Astrocyte (in vitro differentiated cells and primary cell): ENCODE results near the gene TSC22D3. TPM values are rescaled to one million over a fixed set of nuclear protein-coding genes. Genes with fewer than 3 reads are reported as not detected.

ENCODE experiments used
- DNase-seq: peaks from one replicate; pipeline ENCODE4 v3.0.0-alpha.2; 2010; ENCODE audit warnings: low read depth
- FAIRE-seq: peaks from 2 replicates; lab custom pipeline; 2011; peaks lifted over from hg19 to GRCh38; lab: Jason Lieb, UNC
- H2AFZ ChIP-seq: 2 replicates; pipeline ENCODE4 v1.6.0; 2012; ENCODE audit warnings: low read depth, low read length, inconsistent platforms
- H3K27ac ChIP-seq: 2 replicates; pipeline ENCODE4 v1.5.1; 2011; ENCODE audit warnings: low read depth, low read length, inconsistent platforms
- H3K27me3 ChIP-seq: 2 replicates; pipeline ENCODE4 v1.6.0; 2011; ENCODE audit warnings: low read length, inconsistent platforms; ENCODE audit not compliant: insufficient read depth
- H3K36me3 ChIP-seq: 2 replicates; pipeline ENCODE4 v1.5.1; 2011; ENCODE audit warnings: low read length, inconsistent platforms; ENCODE audit not compliant: insufficient read depth
- H3K4me1 ChIP-seq: 2 replicates; pipeline ENCODE4 v1.5.1; 2011; ENCODE audit warnings: low read length, inconsistent platforms; ENCODE audit not compliant: insufficient read depth
- H3K4me2 ChIP-seq: 2 replicates; pipeline ENCODE4 v1.6.0; 2012; ENCODE audit warnings: low read length, inconsistent platforms
- H3K4me3 ChIP-seq: 2 replicates; pipeline ENCODE4 v1.5.1; 2011; ENCODE audit warnings: low read depth, mild to moderate bottlenecking, low read length, inconsistent platforms; ENCODE audit not compliant: insufficient read depth
- H3K79me2 ChIP-seq: 2 replicates; pipeline ENCODE4 v1.6.0; 2012; ENCODE audit warnings: mild to moderate bottlenecking, low read length, inconsistent platforms; ENCODE audit not compliant: insufficient read depth
- H3K9ac ChIP-seq: 2 replicates; pipeline ENCODE4 v1.6.0; 2012; ENCODE audit warnings: mild to moderate bottlenecking, low read length, inconsistent platforms
- H3K9me3 ChIP-seq: 2 replicates; pipeline ENCODE4 v1.5.1; 2012; ENCODE audit warnings: low read depth, mild to moderate bottlenecking, low read length, inconsistent platforms; ENCODE audit not compliant: insufficient read depth
- H4K20me1 ChIP-seq: 2 replicates; pipeline ENCODE4 v1.6.0; 2012; ENCODE audit warnings: low read length, inconsistent platforms; ENCODE audit not compliant: insufficient read depth
- H3K27ac Mint-ChIP-seq: one replicate; pipeline ENCODE4 v1.8.0; 2021; ENCODE audit warnings: mild to moderate bottlenecking, mixed read lengths; ENCODE audit not compliant: unreplicated experiment
- H3K27me3 Mint-ChIP-seq: one replicate; pipeline ENCODE4 v1.8.0; 2021; ENCODE audit warnings: low read depth, mixed read lengths; ENCODE audit not compliant: unreplicated experiment
- H3K36me3 Mint-ChIP-seq: one replicate; pipeline ENCODE4 v1.8.0; 2021; ENCODE audit warnings: low read depth, mixed read lengths; ENCODE audit not compliant: unreplicated experiment
- H3K4me1 Mint-ChIP-seq: one replicate; pipeline ENCODE4 v1.8.0; 2021; ENCODE audit warnings: low read depth, mixed read lengths; ENCODE audit not compliant: unreplicated experiment
- H3K4me3 Mint-ChIP-seq: one replicate; pipeline ENCODE4 v1.8.0; 2021; ENCODE audit warnings: mild to moderate bottlenecking, moderate library complexity, mixed read lengths; ENCODE audit not compliant: unreplicated experiment
- H3K9me3 Mint-ChIP-seq: one replicate; pipeline ENCODE4 v1.8.0; 2021; ENCODE audit warnings: mild to moderate bottlenecking, mixed read lengths; ENCODE audit not compliant: unreplicated experiment
- CTCF ChIP-seq: IDR thresholded peaks from 2 replicates; pipeline ENCODE4 v1.5.1; 2011; ENCODE audit warnings: low read depth, mild to moderate bottlenecking, inconsistent platforms, low read length, moderate library complexity; ENCODE audit not compliant: insufficient read depth
- EZH2 ChIP-seq: IDR thresholded peaks from 2 replicates; pipeline ENCODE4 v1.6.1; 2012; ENCODE audit warnings: mild to moderate bottlenecking, low read length, inconsistent platforms; ENCODE audit not compliant: insufficient read depth
- total RNA-seq: library from RNA; stranded (reverse); gene quantifications from 2 replicates; pipeline ENCODE4 v1.2.1, GENCODE V29; 2021

The TSC22D3 gene
- total RNA-seq, 1 donor from 2014 or later, result 30.7 TPM

GRCh38 chrX:107766470-107767150 lies 9.0 kb downstream of the TSC22D3 start:
- peaks cover 6% of the 10 kb centered on the region for H3K27me3 ChIP-seq
- FAIRE-seq, result peak; percentile 80
- H3K27ac ChIP-seq, result no peak overlapping the region
- no peaks in the 10 kb centered on the region for H3K9me3 ChIP-seq
- H3K4me2 ChIP-seq, result no peak overlapping the region
- no peaks in the 10 kb centered on the region for H4K20me1 ChIP-seq
- H3K9ac ChIP-seq, result no peak overlapping the region
- no peak overlapping the region for H3K4me3 ChIP-seq
- no peaks in the 10 kb centered on the region for H3K36me3 ChIP-seq
- H3K4me1 ChIP-seq, result no peaks in the 10 kb centered on the region
- H3K79me2 ChIP-seq, result no peaks in the 10 kb centered on the region
- Mint-ChIP-seq H3K27me3 (peaks cover 13% of the 10 kb centered on the region), H3K9me3 (no peaks in the 10 kb centered on the region), H3K27ac (no peak overlapping the region), H3K4me1 (no peaks in the 10 kb centered on the region), H3K36me3 (no peaks in the 10 kb centered on the region), H3K4me3 (no peak overlapping the region)
- DNase-seq, result peak; percentile 14
- H2AFZ ChIP-seq, result no peak overlapping the region
- TF ChIP-seq EZH2 (no peak), CTCF (no peak)

GRCh38 chrX:107764845-107765608 lies 10.6 kb downstream of the TSC22D3 start:
- no peaks in the 10 kb centered on the region for H3K27me3 ChIP-seq
- H3K36me3 ChIP-seq, result no peaks in the 10 kb centered on the region

More at GRCh38 chrX:107764845-107765608, 10.6 kb downstream of the TSC22D3 start:
- Histone ChIP-seq H3K4me2 (no peak overlapping the region), H3K79me2 (no peaks in the 10 kb centered on the region), H3K4me3 (no peak overlapping the region), H3K27ac (no peak overlapping the region), H3K9me3 (no peaks in the 10 kb centered on the region), H4K20me1 (no peaks in the 10 kb centered on the region), H3K4me1 (no peaks in the 10 kb centered on the region), H2AFZ (no peak overlapping the region), H3K9ac (no peak overlapping the region)
- DNase-seq (no peak), FAIRE-seq (peak; percentile 85)
- TF ChIP-seq EZH2 (no peak), CTCF (no peak)
- Mint-ChIP-seq H3K4me3 (no peak overlapping the region), H3K4me1 (no peaks in the 10 kb centered on the region), H3K27ac (no peak overlapping the region), H3K36me3 (no peaks in the 10 kb centered on the region), H3K9me3 (no peaks in the 10 kb centered on the region), H3K27me3 (peaks cover 18% of the 10 kb centered on the region)
